IMR-90 (cell line): Measurements from ENCODE around the gene PDZD7.

ENCODE experiments used
- CEBPB ChIP-seq: IDR thresholded peaks from 2 replicates; pipeline ENCODE4 v1.6.1; 2012; ENCODE audit warnings: low read depth, low read length, improper control_type of control experiment
- CHD1 ChIP-seq: IDR thresholded peaks from 2 replicates; pipeline ENCODE4 v1.6.1; 2012; ENCODE audit warnings: low read depth, low read length, improper control_type of control experiment
- MAFK ChIP-seq: IDR thresholded peaks from 2 replicates; pipeline ENCODE4 v1.6.1; 2012; ENCODE audit warnings: low read depth, low read length, improper control_type of control experiment
- MAZ ChIP-seq: IDR thresholded peaks from 2 replicates; pipeline ENCODE4 v1.6.1; 2012; ENCODE audit warnings: low read depth, mild to moderate bottlenecking, low read length, improper control_type of control experiment, moderate library complexity, borderline replicate concordance
- NFE2L2 ChIP-seq: fragments of 150-350 bp; IDR thresholded peaks from 2 replicates; pipeline ENCODE4 v1.6.1; 2016; ENCODE audit warnings: low read depth, mild to moderate bottlenecking, low read length
- POLR2A ChIP-seq: IDR thresholded peaks from 2 replicates; pipeline ENCODE4 v1.6.1; 2012; ENCODE audit warnings: mild to moderate bottlenecking, low read depth, low read length
- RAD21 ChIP-seq: IDR thresholded peaks from 2 replicates; pipeline ENCODE4 v1.6.1; 2012; ENCODE audit warnings: low read length, improper control_type of control experiment
- RFX5 ChIP-seq: IDR thresholded peaks from 2 replicates; pipeline ENCODE4 v1.8.0; 2012; ENCODE audit warnings: low read depth, mild to moderate bottlenecking, low read length, moderate library complexity
- SMC3 ChIP-seq: fragments of 150-350 bp; IDR thresholded peaks from 2 replicates; pipeline ENCODE4 v1.6.1; 2016; ENCODE audit warnings: low read depth, mild to moderate bottlenecking, antibody characterized with exemption, low read length, moderate library complexity
- TF ChIP-seq, protein P1 (sequence below): conservative IDR thresholded peaks from 2 replicates; pipeline ENCODE4 v1.5.1; 2012; ENCODE audit warnings: mild to moderate bottlenecking, low read depth, low read length, improper control_type of control experiment
- TF ChIP-seq, protein P2 (sequence below): fragments of 150-350 bp; IDR thresholded peaks from 2 replicates; pipeline ENCODE4 v1.6.1; 2017; ENCODE audit warnings: mild to moderate bottlenecking, antibody characterized with exemption, low read length, low read depth
- TF ChIP-seq, protein P3 (sequence below): fragments of 150-350 bp; IDR thresholded peaks from 2 replicates; pipeline ENCODE4 v1.6.1; 2016; ENCODE audit warnings: low read depth, mild to moderate bottlenecking, low read length, moderate library complexity, borderline replicate concordance

DNA sequence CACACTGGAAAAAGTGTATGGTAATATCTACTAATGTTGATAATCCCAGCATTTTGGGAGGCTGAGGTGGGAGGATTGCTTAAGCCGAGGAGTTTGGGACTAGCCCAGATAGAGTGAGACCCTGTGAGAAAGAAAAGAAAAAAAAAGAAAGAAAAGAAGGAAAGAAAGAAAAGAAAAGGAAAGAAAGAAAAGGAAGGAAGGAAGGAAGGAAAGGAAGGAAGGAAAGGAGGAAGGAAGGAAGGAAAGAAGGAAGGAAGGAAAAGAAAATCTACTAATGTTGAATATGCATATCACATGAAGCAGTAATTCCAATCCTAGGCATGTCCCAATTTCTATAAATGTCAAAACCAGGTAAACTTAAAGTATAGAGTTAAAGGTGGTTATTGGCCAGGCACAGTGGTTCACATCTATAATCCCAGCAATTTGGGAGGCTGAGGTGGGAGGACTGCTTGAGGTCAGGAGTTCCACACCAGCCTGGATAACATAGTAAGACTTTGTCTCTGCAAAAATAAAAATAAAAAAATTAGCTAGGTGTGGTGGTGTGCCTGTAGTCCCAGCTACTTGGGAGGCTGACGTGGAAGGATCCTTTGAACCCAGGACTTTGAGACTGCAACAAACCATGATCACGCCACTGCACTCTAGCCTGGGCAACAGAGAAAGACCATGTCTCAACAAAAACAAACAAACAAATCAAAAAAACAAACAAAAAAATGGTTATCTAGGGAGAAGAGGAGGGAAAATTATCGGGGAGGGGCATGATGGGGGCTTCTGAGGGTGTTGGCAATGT is 25.6 kb upstream of the PDZD7 start:
- TF ChIP-seq, protein P1, sequence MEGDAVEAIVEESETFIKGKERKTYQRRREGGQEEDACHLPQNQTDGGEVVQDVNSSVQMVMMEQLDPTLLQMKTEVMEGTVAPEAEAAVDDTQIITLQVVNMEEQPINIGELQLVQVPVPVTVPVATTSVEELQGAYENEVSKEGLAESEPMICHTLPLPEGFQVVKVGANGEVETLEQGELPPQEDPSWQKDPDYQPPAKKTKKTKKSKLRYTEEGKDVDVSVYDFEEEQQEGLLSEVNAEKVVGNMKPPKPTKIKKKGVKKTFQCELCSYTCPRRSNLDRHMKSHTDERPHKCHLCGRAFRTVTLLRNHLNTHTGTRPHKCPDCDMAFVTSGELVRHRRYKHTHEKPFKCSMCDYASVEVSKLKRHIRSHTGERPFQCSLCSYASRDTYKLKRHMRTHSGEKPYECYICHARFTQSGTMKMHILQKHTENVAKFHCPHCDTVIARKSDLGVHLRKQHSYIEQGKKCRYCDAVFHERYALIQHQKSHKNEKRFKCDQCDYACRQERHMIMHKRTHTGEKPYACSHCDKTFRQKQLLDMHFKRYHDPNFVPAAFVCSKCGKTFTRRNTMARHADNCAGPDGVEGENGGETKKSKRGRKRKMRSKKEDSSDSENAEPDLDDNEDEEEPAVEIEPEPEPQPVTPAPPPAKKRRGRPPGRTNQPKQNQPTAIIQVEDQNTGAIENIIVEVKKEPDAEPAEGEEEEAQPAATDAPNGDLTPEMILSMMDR, result no peak
- TF ChIP-seq RFX5 (no peak), NFE2L2 (no peak), POLR2A (no peak), SMC3 (no peak), RAD21 (no peak), MAZ (no peak), CEBPB (no peak), MAFK (no peak), CHD1 (no peak)
- TF ChIP-seq, protein P2, sequence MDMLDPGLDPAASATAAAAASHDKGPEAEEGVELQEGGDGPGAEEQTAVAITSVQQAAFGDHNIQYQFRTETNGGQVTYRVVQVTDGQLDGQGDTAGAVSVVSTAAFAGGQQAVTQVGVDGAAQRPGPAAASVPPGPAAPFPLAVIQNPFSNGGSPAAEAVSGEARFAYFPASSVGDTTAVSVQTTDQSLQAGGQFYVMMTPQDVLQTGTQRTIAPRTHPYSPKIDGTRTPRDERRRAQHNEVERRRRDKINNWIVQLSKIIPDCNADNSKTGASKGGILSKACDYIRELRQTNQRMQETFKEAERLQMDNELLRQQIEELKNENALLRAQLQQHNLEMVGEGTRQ, result no peak
- TF ChIP-seq, protein P3, sequence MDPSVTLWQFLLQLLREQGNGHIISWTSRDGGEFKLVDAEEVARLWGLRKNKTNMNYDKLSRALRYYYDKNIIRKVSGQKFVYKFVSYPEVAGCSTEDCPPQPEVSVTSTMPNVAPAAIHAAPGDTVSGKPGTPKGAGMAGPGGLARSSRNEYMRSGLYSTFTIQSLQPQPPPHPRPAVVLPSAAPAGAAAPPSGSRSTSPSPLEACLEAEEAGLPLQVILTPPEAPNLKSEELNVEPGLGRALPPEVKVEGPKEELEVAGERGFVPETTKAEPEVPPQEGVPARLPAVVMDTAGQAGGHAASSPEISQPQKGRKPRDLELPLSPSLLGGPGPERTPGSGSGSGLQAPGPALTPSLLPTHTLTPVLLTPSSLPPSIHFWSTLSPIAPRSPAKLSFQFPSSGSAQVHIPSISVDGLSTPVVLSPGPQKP, result no peak
